Keratinocyte (primary cell): ENCODE measurements around the gene ERICH2. TPM values are rescaled to one million over a fixed set of nuclear protein-coding genes. Genes with fewer than 3 reads are reported as not detected.
A peak's percentile ranks its signal among the peaks of the same experiment; 100 is the strongest.

Experiments
- DNase-seq: peaks from one replicate; pipeline ENCODE4 v3.0.0-alpha.2; 2011; ENCODE audit warnings: low read depth, missing footprints, low spot score
- FAIRE-seq: peaks from 2 replicates; lab custom pipeline; 2011; peaks lifted over from hg19 to GRCh38; lab: Jason Lieb, UNC
- H2AFZ ChIP-seq: 2 replicates; pipeline ENCODE4 v1.6.0; 2012; ENCODE audit warnings: low read length, control low read depth, inconsistent platforms; ENCODE audit not compliant: control insufficient read depth
- H3K27ac ChIP-seq: 2 replicates; pipeline ENCODE4 v1.5.1; 2011; ENCODE audit warnings: low read length; ENCODE audit not compliant: control insufficient read depth, insufficient read depth
- H3K27me3 ChIP-seq: 3 replicates; pipeline ENCODE4 v1.6.0; 2011; ENCODE audit warnings: low read length; ENCODE audit not compliant: control insufficient read depth, insufficient read depth; ENCODE audit errors: extremely low read depth
- H3K36me3 ChIP-seq, 2 experiments: 2 replicates in 1 of 2; 3 replicates in 1 of 2; pipeline ENCODE4 v1.5.1; 2011; ENCODE audit warnings: low read length in 2 of 2, mild to moderate bottlenecking in 1 of 2; ENCODE audit not compliant: control insufficient read depth in 2 of 2, insufficient read depth in 2 of 2; ENCODE audit errors: extremely low read depth in 1 of 2
- H3K4me1 ChIP-seq: 3 replicates; pipeline ENCODE4 v1.5.1; 2011; ENCODE audit warnings: low read length; ENCODE audit not compliant: control insufficient read depth, insufficient read depth; ENCODE audit errors: extremely low read depth
- H3K4me2 ChIP-seq: 3 replicates; pipeline ENCODE4 v1.6.0; 2011; ENCODE audit warnings: low read depth, low read length; ENCODE audit not compliant: control insufficient read depth, insufficient read depth; ENCODE audit errors: extremely low read depth
- H3K4me3 ChIP-seq, 3 experiments: fragments of 200-600 bp in 1 of 3; sonication (generic) in 1 of 3; 2 replicates in 2 of 3; 3 replicates in 1 of 3; pipeline ENCODE4 v1.5.1; 2011 to 2016; ENCODE audit warnings: low read length in 3 of 3, mild to moderate bottlenecking in 3 of 3, control low read depth in 2 of 3, inconsistent platforms in 1 of 3, low read depth in 1 of 3, mixed read lengths in 1 of 3, mixed run types in 1 of 3, moderate library complexity in 1 of 3; ENCODE audit not compliant: control insufficient read depth in 2 of 3, insufficient read depth in 2 of 3; ENCODE audit errors: extremely low read depth in 1 of 3
- H3K79me2 ChIP-seq: 2 replicates; pipeline ENCODE4 v1.6.0; 2012; ENCODE audit warnings: low read length; ENCODE audit not compliant: control insufficient read depth, insufficient read depth
- H3K9ac ChIP-seq: 3 replicates; pipeline ENCODE4 v1.6.0; 2011; ENCODE audit warnings: low read length; ENCODE audit not compliant: control insufficient read depth, insufficient read depth; ENCODE audit errors: extremely low read depth
- H3K9me1 ChIP-seq: 3 replicates; pipeline ENCODE4 v1.6.0; 2011; ENCODE audit warnings: low read length; ENCODE audit not compliant: control insufficient read depth, insufficient read depth; ENCODE audit errors: extremely low read depth
- H3K9me3 ChIP-seq: 2 replicates; pipeline ENCODE4 v1.5.1; 2012; ENCODE audit warnings: low read depth, low read length; ENCODE audit not compliant: control insufficient read depth
- H4K20me1 ChIP-seq: 3 replicates; pipeline ENCODE4 v1.6.0; 2011; ENCODE audit warnings: low read length; ENCODE audit not compliant: control insufficient read depth, insufficient read depth; ENCODE audit errors: extremely low read depth
- EZH2 ChIP-seq: IDR thresholded peaks from one replicate; pipeline ENCODE4 v1.6.1; 2012; ENCODE audit warnings: inconsistent platforms, mild to moderate bottlenecking, low read length, moderate library complexity
- dilution Hi-C: fragments of 300-500 bp; cut with MboI; formaldehyde crosslinking; loops from one replicate; pipeline ENCODE4 v1.7.0; 2020; ENCODE audit warnings: low sequenced_read_pairs; ENCODE audit not compliant: extremely low pct_ligation_motif_present
- polyA plus RNA-seq, 5 experiments: library from polyadenylated mRNA; depleted of rRNA in 3 of 5; stranded (reverse) in 3 of 5; stranded (forward) in 1 of 5; unstranded in 1 of 5; fragments of >200 nt; gene quantifications; 1 replicate in 1 of 5; 2 replicates in 3 of 5; 3 replicates in 1 of 5; pipeline versions ENCODE4 v1.2.1 to v1.2.3, GENCODE V29; 2011 to 2012; ENCODE audit warnings: missing spikeins in 2 of 5, low read depth in 1 of 5, low replicate concordance in 1 of 5
- TF ChIP-seq, protein P1 (sequence below), 3 experiments: IDR thresholded peaks in 1 of 3; conservative IDR thresholded peaks in 1 of 3; optimal IDR thresholded peaks in 1 of 3; 2 replicates in 2 of 3; 3 replicates in 1 of 3; pipeline versions ENCODE3 to v1.5.1; 2011; ENCODE audit warnings: low read length in 3 of 3, mild to moderate bottlenecking in 3 of 3, moderate library complexity in 2 of 3, control low read depth in 1 of 3, inconsistent platforms in 1 of 3; ENCODE audit not compliant: insufficient read depth in 2 of 3; ENCODE audit errors: extremely low read depth in 1 of 3

Gene ERICH2
- polyA plus RNA-seq, 1 donor (not counting 4 experiments of a cell fraction or from before 2014, with no cell fraction given): 1.3 TPM

- H3K9me3 ChIP-seq: no peaks in the 10 kb centered on the region
- H3K9ac ChIP-seq: no peak overlapping the region
- no peak overlapping the region for H3K4me3 ChIP-seq
- no peak for TF ChIP-seq EZH2
- TF ChIP-seq, protein P1, sequence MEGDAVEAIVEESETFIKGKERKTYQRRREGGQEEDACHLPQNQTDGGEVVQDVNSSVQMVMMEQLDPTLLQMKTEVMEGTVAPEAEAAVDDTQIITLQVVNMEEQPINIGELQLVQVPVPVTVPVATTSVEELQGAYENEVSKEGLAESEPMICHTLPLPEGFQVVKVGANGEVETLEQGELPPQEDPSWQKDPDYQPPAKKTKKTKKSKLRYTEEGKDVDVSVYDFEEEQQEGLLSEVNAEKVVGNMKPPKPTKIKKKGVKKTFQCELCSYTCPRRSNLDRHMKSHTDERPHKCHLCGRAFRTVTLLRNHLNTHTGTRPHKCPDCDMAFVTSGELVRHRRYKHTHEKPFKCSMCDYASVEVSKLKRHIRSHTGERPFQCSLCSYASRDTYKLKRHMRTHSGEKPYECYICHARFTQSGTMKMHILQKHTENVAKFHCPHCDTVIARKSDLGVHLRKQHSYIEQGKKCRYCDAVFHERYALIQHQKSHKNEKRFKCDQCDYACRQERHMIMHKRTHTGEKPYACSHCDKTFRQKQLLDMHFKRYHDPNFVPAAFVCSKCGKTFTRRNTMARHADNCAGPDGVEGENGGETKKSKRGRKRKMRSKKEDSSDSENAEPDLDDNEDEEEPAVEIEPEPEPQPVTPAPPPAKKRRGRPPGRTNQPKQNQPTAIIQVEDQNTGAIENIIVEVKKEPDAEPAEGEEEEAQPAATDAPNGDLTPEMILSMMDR (optimal IDR thresholded peaks at IDR 0.05 in 1 of 3, IDR thresholded peaks at IDR 0.05 in 1 of 3, conservative IDR thresholded peaks at IDR 0.05 in 1 of 3; ENCODE audit: extremely low read depth in 1 of 3, insufficient read depth in 2 of 3, low read length in 3 of 3): no peak
- no peak for FAIRE-seq
- no peaks in the 10 kb centered on the region for H3K9me1 ChIP-seq
- dilution Hi-C loops: no loop called here
- H3K4me2 ChIP-seq: no peak overlapping the region
- no peaks in the 10 kb centered on the region for H3K4me1 ChIP-seq
- H3K36me3 ChIP-seq: no peaks in the 10 kb centered on the region
- H2AFZ ChIP-seq: no peak overlapping the region
- no peak for DNase-seq
- no peaks in the 10 kb centered on the region for H3K79me2 ChIP-seq
- peaks cover 4% of the 10 kb centered on the region for H3K27me3 ChIP-seq
- H3K27ac ChIP-seq: no peak overlapping the region
- no peaks in the 10 kb centered on the region for H4K20me1 ChIP-seq
Measured at GRCh38 chr2:170806548-170806947, 36.4 kb downstream of the ERICH2 start.

- no peaks in the 10 kb centered on the region for H3K36me3 ChIP-seq
- peaks cover 37% of the 10 kb centered on the region for H3K27me3 ChIP-seq
- no peak overlapping the region for H3K4me2 ChIP-seq
- H3K79me2 ChIP-seq: no peaks in the 10 kb centered on the region
- no peaks in the 10 kb centered on the region for H3K9me3 ChIP-seq
- no peaks in the 10 kb centered on the region for H4K20me1 ChIP-seq
- no peak overlapping the region for H3K9ac ChIP-seq
- H3K4me1 ChIP-seq: peaks cover 17% of the 10 kb centered on the region
- DNase-seq (peak; percentile 21), FAIRE-seq (peak; percentile 84)
- H2AFZ ChIP-seq: no peak overlapping the region
- no peak overlapping the region for H3K27ac ChIP-seq
- dilution Hi-C loops: no loop called here
- TF ChIP-seq, protein P1 (optimal IDR thresholded peaks at IDR 0.05 in 1 of 3, IDR thresholded peaks at IDR 0.05 in 1 of 3, conservative IDR thresholded peaks at IDR 0.05 in 1 of 3; ENCODE audit: extremely low read depth in 1 of 3, insufficient read depth in 2 of 3, low read length in 3 of 3): peak; percentile 37 to 57 (median 40)
- peak; percentile 59 for TF ChIP-seq EZH2
- no peak overlapping the region for H3K4me3 ChIP-seq
- H3K9me1 ChIP-seq: no peaks in the 10 kb centered on the region
Measured at GRCh38 chr2:170812710-170813600, 42.8 kb downstream of the ERICH2 start.
